Suprapubic skin (tissue), 2 donors: ENCODE data around the gene DOK5.

ENCODE experiments used
- EP300 ChIP-seq: sonication (generic); formaldehyde crosslinking; IDR thresholded peaks from one replicate; pipeline ENCODE4 v1.6.1; 2017; ENCODE audit warnings: antibody characterized with exemption
- POLR2A ChIP-seq, 2 donors: fragments of 450-650 bp; IDR thresholded peaks; one replicate each; pipeline ENCODE4 v1.6.1; 2017; ENCODE audit warnings: antibody characterized with exemption in 2 of 2, mild to moderate bottlenecking in 2 of 2, moderate library complexity in 2 of 2

DNA sequence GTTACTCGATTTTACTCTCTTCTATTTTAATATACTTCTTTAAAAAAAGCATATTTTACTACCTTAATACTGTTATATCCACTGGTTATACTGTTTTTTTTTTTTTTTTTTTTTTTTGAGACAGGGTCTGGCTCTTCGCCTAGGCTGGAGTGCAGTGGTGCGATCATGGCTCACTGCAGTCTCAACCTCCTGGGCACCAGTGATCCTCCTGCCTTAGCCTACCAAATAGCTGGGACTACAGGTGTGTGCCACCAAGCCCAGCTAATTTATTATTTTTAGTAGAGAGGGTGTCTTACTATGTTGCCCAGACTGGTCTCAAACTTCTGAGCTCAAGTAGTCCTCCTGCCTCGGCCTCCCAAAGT is 170.7 kb downstream of the DOK5 start:
- no peak for TF ChIP-seq EP300
- TF ChIP-seq POLR2A (IDR thresholded peaks at IDR 0.05) = no peak
